Heart left ventricle (tissue), 13 donors: ENCODE measurements around the gene STX12.

Experiments
- POLR2A ChIP-seq, 2 donors: fragments of 450-650 bp; IDR thresholded peaks; one replicate each; pipeline ENCODE4 v1.6.1; 2017; ENCODE audit warnings: antibody characterized with exemption in 2 of 2, mild to moderate bottlenecking in 2 of 2, moderate library complexity in 2 of 2
- TF ChIP-seq, protein P1 (sequence below), 12 donors: fragments of 200-600 bp; sonication (generic) in 4 of 12; IDR thresholded peaks; one replicate each; pipeline versions ENCODE4 v1.5.0 to v1.8.0; 2018 to 2022; ENCODE audit warnings: antibody characterized with exemption in 12 of 12, mild to moderate bottlenecking in 5 of 12
- donor health status: ischemic (EF 13 %, LVEDD 7.1; RV severe dilation, severe dysfunction).
- donor health status: DM: no; HTN: yes; CAD: no.
- donor health status: DM: no; HTN: no; CAD: no.
- donor health status: ischemic (EF 25% LVEDD 6.9; RV normal size, moderate dysfunction).
- donor health status: ischemic (EF 25% LVEDD 5.7; RV mildly dilated, moderate dysfunction).
- donor health status: ischemic (EF 35%, LVEDD 5.7; RV mildly dilated, moderate dysfunction).
- donor health status: nonischemic (EF 11% LVEDD 7.7; RV severe dilation, severe dysfunction).
- donor health status: DM: yes; HTN: yes; CAD: no.
- donor health status: PGD.
- donor health status: ischemic (EF 29% LVEDD 5.4; RV normal size, mild dysfunction).
- donor health status: nonischemic (EF 23%, LVEDD 6.1; RV moderate dilation, normal function).

DNA sequence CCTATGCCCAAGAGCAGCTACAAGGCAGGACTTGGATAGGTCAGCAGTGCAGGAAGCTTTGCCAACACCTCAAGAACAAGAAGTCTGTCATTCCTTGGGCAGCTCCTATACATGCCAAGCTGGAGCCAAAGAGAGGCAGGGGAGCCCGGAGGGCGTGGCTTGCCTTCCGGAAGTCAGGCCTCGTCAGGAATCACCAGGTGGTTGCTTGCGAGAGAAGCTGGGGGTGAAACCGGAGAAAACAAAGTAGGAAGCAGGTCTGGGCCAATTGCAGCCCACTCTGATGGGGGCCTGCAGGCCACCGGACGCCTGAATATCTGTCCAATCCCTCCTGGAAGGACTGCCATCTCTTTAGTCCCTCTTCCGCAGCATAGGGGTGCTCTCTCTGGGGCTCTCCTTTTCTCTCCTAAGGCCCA, 48.1 kb upstream of the STX12 start:
- TF ChIP-seq, protein P1, sequence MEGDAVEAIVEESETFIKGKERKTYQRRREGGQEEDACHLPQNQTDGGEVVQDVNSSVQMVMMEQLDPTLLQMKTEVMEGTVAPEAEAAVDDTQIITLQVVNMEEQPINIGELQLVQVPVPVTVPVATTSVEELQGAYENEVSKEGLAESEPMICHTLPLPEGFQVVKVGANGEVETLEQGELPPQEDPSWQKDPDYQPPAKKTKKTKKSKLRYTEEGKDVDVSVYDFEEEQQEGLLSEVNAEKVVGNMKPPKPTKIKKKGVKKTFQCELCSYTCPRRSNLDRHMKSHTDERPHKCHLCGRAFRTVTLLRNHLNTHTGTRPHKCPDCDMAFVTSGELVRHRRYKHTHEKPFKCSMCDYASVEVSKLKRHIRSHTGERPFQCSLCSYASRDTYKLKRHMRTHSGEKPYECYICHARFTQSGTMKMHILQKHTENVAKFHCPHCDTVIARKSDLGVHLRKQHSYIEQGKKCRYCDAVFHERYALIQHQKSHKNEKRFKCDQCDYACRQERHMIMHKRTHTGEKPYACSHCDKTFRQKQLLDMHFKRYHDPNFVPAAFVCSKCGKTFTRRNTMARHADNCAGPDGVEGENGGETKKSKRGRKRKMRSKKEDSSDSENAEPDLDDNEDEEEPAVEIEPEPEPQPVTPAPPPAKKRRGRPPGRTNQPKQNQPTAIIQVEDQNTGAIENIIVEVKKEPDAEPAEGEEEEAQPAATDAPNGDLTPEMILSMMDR (IDR thresholded peaks at IDR 0.05) = no peak
- TF ChIP-seq POLR2A (IDR thresholded peaks at IDR 0.05) = no peak
